HG03469 (cell line): ENCODE measurements around the gene SYT8.

Experiments used
- ATAC-seq: cut with Tn5 transposase; IDR thresholded peaks from one replicate; pipeline ENCODE4 v1.9.1; 2021; ENCODE audit warnings: mild to moderate bottlenecking, moderate library complexity, moderate number of reproducible peaks; ENCODE audit not compliant: unreplicated experiment

The SYT8 gene

DNA sequence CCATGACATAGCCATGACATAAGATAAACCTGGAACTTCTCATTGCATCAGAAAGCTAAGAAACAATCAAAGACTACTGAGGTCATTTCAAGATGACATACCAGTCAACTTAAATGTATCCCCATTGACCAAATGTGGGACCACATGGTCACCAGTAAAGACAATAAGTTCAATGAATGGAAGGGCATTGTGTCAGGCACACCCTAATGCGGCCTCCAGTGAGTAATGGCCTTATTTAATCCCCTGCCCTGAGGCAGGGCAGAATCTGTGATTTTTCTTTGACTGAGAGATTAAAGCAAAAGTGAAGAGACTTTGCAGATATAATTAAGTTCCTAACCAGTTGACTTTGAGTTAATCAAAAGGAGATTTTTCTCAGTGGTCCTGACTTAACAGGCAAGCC, 17.3 kb upstream of the SYT8 start:
- no peak for ATAC-seq

DNA sequence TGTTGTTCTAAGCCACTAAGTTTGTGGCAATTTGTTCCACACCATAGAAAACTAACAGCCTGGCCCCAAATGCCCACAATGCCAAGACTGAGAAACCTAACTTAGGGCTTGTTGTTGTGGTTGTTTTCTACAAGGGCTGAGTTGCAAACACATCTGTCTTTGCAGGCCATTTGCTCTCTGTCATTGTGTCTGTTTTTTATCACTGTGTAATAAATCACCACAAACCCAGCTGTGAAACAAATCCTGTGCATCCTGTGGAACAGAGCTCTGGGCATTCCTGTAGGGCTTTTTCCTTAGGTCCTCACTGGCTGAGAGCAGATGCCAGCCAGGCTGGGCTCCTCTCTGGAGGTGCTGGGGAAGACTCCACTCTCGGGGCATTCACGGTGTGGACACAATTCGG, 15.7 kb upstream of the SYT8 start:
- ATAC-seq: no peak

DNA sequence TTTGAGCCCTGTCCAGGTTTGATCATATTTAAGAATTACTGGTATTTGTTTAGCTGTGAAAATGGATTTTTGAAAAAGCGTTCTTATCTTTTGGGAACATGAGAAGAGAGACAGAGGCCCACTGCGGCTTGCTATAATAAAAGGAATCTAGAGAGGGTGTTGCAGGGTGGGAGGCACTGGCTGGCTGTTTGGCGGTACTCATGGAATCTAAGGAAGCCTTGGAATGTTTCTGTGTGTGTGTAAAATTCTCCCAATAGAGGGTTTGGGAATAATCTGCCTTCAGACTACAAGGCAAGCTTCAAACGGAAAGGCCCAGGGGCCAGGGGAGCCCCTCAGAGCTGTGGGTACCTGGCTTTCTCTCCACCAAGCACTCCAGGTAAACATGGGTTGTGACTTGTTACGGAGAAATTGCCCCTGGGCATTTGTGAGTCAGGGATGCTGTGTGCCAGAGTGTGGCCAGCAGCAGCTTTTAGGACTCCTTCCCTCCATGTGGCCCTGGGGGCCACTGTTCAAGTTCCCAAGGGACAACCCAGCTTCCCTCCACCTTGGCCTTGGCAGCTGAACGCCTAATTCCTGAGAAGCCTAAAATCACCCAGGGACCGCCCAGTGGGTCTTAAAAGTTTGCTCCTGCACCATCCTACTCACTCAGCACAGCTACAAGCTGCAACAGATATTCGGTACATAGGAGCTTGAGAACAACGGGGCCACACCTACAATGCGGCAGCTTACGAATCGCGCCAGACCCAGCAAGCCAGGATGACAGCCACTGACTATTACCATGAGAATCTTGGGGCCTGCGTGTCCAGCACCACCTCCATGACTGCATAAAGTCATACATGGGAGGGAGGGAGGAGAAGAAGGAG, 14.1 kb upstream of the SYT8 start:
- no peak for ATAC-seq

DNA sequence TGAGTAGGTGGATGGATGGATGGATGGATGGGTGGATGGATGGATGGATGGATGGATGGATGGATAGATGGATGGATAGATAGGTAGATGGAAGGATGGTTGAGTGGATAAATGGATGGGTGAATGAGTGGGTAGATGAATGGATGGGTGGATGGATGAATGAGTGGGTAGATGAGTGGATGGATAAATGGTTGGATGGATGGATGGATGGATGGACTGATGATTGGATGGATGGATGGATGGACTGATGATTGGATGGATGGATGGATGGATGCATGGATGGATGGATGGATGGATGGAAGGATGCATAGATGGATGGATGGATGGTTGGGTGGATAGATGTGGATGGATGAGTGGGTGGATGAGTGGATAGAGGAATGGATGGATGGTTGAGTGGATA, 13.2 kb upstream of the SYT8 start:
- no peak for ATAC-seq

DNA sequence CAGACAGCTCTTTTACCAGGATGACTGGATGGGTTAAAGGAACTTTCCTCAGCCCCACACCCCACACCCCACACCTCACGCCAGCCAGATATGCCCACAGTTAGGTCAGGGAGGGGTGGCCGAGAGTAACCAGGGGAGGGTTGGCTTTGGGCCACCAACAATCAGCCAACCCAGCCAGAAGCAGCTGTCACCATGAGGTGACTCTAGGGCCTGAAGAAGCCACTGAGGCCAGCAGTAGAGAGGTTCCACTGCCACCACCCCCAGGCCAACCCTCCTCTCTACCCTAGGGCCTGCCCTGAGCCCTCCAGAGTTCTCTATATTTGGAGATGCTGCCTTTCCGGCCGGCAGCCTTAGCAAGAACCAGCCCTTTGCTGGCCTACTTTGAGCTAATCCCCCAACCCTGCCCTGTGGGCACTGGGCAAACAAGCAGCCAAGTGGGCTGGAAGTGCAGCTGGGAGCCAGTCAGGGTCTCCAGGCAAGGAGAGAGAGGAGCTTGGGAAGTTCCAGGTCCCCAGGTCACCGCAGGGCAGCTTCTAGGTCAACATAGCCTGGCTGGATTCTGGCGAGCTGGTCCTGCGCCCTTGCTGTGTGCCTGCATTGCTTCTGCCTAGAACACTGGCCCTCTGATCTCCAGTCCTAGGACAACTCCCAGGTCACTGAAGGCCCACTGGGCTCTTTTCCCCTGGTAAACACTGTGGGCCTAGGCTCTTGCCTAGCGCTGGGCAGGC, 12.0 kb upstream of the SYT8 start:
- no peak for ATAC-seq

DNA sequence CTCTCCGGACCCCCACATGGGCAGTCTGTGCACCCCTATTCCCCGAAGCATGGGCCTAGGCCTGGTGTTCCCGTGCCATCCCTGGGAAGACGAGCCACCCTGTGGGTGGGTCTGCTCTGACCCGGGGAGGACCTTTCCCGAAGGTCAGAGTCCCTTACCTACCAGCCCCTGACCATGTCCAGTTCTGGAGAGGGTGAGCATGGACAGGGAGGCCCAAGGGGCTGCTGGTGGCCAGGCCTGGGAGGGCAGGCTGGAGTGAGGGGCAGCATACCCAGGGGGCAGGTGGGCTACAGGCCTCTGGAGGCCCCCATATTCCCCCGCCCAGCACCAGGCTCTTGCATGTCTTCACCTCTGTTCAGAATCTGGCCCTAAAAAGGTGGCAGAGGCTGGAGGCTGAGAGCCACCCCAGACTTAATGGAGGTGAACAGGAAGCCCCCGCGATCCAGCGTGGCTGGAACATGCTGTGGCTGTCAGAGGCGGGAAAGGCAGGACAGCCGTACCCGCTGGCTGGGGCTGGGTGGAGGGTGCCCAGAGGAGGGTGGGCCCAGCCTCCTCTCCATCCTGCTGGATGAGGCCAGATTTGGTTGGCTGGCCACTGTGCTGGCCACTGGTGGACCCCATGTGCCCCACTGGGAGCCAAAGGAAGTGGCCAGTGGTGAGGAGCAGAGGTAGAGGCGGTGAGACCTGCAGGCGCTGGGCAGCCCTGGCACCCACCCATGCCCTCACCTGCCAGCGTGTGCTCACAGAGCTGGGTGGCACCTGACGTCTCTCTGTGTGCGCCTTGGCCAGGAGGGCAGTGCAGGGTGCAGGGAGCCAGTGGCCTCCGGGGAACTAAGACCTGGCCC, 11.2 kb upstream of the SYT8 start:
- ATAC-seq: no peak

DNA sequence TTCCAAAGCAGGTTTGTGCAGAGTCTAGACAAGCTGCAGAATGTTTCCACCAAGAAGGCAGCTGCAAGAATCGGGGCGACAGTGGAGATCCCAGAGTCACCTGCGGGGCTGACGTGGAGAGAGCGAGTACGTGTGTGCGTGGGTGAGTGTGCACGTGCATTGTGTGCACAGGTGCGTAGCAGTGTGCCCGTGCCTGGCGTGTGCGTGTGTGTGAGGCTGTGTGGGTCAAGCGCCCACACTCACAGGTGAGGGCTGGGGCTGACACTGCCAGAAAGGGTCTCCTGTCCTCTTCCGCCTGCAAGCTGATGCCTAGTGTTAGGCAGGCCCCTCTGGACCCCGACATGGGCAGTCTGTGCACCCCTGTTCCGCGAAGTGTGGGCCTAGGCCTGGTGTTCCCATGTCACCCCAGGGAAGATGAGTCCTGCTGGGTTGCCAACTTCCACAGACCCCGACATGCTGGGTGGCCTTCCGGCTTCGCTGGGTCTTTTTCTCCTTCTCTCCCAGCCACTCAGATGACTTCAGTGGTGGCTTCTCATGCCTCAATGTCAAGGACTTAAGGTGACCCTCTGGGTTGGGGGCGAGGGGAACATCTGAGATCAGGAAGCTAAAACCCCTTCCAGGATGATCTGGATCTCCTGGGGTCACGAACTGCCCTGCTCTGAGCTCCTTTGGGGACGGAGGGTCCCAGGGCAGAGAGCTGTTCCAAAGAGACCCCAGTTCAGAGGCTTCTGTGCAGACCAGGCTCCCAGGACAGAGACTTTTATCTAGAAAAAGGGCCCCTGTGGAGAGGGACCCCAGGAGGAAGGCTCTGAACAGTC, 10.4 kb upstream of the SYT8 start:
- ATAC-seq: no peak

DNA sequence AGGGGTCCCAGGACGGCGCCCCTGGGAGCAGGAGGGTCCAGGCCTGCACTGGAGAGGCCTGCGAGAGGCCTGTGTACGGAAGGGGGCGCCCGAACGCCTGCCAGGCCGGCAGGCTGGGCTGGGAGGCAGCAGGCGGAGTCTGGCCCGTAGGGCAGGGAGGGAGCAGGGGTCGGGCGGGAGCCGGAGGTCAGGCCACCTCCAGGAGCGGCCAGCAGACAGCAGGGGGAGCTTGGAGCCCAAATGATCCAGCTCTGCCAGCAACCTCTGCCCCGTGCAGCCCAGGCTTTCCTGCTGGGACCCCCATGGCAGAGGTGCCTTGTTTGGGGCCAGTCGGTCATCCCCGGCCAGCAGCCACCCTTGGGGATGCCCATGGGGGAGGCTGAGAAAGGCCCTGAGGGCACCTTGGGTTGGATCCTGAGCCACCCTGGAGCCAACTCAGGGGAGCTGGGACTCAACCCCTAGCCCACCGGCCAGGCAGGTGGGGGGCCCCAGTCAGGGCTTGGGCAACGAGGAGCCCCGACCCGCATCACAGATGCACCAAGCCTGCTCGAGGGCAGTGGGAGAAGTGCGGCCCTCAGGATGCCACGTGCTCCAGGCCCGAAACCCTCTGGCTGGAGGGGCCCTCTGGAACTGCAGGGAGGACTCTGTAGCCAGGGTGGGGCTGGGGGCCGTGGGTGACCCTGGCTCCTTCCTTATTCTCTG, 9.6 kb upstream of the SYT8 start:
- ATAC-seq: no peak

DNA sequence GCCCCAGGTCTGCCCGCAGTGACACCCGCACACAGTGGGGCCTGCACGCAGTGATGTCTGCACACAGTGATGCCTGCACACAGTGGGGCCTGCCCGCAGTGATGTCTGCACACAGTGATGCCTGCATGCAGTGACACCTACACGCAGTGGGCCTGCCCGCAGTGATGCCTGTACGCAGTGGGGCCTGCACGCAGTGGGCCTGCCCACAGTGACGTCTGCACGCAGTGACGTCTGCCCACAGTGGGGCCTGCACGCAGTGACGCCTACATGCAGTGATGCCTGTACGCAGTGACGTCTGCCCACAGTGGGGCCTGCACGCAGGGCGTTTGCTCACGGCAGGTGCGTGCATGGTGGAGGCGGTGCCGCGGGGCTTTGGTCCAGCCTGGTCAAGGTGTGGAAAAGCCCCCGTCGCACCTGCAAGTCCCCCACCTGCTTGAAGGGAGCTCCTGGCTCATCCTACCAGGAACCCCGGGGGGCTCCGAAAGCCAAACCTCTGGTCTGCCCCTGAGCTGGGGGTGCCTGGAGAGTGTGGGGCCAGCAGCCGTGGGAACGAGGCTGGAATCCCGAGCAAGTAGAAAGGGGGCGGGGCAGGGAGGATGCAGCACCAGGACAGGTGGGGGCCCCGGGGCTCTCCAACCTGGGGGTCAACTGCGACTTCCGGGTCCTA, 8.9 kb upstream of the SYT8 start:
- no peak for ATAC-seq

DNA sequence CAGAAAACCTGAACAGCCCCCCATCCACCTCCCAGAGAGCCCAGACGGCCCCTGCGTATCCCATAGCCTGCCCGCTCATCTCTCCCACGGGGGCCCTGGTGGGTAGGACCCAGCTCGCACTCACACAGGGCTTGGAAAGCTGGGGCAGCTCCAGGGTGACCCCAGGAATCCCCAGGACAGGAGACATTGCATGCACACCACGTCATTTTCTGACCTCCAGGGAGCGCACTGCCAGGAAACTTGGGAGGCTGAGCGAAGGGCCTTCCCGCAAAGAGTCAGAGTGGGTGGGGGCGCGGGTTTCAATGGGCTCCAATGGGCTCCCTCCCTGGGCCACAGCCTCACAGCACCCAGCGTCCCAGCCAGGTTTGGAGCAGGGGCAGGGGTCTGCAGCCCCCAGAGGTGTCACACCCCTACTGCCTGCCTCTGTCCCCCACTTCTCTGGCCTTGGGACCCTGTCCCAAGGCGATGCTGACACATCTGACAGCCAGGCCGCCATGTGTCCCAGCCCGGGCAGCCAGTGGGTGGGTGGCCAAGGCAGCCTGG, 8.2 kb upstream of the SYT8 start:
- ATAC-seq: no peak

DNA sequence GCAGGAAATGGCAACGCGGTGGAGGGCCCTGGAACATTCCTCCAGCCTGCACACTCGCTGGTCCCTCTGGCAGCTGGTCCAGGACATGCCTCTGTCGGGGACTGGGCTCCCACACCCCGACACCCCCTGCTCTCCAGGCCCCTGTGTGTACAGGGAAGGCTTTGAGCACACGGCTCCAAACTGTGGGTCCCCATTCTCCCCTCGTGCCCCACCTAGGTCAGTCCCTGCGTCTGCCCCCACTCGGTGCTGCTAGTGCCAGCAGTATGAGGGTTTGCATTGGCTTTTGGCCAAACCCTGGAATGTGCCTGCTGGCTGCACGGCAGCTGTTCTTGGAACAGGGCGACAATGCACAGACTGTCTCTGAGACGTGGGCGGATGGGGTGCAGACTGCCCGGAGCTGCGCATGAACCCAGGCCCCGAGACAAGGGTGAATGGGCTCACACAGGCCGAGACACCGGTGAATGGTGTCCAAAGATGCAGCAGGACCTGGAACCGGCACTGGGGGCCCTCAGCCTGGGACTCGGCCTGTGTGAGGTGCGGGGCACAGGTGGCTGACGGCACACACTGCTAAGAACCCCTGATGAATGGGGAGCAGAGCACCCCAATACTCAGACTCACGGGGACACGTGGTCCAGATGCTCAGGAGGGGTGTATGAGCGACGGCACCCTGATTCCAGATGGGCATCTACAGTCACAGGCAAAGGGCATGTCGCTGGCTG, 7.5 kb upstream of the SYT8 start:
- ATAC-seq: no peak

DNA sequence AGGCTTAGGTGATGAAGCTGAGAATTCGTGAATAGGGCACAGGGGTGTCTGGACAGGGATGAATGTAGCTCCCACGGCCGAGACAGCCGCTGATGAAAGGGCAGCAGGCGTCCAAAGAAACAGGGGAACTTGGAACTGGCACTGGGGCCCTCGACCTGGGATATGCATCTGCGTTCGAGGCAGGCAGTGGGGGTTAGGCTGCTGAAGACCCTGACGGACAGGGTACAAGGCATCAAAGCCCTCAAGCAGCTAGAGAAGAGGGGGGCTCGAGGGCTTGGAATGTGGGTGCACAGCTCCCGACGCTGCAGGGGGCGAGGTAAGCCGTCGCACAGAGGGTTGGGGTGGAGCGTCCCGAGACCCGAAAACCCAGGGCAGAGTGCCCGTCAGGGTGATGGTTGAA, 6.9 kb upstream of the SYT8 start:
- no peak for ATAC-seq

DNA sequence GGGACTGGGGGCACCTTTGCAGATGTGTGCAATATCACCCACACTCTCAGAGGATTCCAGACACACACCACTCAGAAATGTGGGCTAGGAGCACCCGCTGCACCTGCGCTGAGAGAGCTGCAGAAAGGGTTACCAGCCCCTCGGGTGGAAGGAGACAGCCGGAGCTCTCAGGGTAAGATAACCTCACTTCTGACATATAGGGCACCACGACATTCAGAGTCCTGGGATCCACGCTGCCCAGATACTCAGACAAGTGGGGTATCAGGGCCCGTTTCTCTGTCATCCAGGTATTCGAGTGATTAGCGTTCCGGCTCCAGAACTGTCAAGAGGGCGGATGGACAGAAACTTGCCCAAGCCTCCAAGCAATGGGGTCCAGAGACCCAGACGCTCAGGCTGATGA, 6.2 kb upstream of the SYT8 start:
- ATAC-seq: no peak

DNA sequence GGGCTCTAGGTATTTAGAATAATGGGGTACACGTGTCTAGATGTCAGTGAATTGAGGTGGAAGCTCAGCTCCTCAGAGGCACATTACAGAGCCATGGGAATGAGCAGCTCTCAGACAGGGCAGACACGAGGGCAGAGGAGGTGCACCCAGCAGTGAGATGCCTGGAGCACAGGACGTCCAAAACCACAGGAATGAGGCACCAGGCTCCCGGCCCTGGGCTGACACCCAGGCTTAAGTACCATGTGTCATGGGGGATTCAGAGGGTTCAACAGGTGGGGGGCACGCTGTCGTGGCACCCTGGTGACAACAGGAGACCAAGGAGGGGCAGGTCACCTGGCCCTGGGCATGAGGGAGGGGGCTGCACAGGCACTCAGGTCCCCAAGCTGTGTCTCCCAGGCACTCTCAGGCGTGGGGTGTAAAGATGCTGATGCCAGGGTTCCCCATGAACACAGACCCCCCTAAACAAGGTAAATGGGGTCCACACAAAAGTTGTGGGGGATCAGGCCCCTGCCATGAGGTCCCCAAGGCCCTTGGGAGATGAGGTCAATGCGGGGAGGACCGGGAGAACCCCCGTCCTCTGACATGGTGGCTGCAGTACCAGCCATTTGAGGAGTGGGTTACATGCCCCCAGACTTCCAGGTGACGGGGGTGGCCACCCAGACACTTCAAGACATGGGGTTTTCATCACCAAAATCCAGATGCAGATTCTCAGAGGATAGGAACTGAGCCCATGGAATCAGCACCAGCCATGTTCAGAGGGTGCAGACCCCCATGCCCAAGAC, 5.6 kb upstream of the SYT8 start:
- ATAC-seq: no peak

DNA sequence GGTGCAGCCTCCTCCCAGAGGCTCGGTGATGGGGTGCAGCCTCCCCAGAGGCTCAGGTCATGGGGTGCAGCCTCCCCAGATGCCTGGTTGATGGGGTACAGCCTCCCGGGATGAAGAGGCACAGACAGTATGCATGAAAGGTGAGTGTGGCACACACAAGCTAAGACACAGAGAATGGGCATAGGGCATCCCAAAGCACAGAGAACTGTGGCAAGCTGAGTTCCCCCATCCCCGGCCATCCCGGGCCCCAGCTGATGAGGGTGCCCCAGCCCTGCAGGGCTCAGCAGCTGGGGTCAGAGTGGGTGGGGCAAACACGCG, 4.8 kb upstream of the SYT8 start:
- ATAC-seq: no peak

DNA sequence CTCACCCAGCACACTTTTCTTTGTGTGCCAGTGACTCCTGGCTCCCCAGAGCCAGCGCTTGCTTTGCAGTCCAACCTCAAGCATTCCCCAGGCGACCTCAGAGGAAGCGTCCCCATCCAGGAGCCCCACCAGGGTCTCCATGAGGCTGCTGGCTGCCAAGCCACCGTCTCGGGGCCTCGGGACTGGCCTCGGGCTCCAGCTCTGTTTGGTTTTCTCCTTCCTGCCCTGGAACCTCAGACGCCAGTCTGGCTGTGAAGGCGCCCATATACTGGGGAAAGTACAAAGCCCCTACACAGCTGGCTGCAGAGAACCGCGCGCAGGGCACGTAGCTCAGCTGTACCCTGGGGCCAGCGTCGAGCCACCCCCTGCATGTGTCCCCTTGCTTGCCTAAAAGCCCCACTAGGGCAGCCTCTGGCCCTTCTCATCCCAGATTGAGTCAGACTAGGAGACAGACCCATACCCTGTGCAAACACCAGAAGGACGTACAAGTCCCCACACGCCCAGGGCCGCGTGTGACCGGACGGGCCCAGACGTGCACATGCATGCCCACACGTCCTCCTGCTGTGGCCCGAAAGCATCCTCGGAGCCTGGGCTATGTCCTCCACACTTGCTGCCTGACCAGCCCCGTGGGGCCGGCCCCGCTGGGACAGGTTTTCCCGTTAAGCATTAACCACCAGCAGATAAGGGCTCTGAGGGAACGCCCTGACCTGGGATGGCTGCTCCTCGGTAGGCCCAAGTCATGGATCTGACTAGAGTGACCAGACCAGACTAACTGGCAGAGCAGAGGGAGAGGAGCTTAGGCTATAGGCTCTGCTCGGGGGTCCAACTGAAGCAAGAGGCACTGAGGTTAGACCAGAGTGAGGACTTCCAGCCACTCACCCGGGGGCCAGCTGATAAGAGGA, 4.2 kb upstream of the SYT8 start:
- ATAC-seq: no peak
